ENCODE data around the gene COX8A. TPM values are rescaled to one million over a fixed set of nuclear protein-coding genes. Genes with fewer than 3 reads are reported as not detected.

Gene COX8A
- total and polyA plus RNA-seq, 2 of the 8 experiments (the other 6 are each of a cell fraction or from before 2014, with no cell fraction given), result 365 to 1,720 TPM

DNA sequence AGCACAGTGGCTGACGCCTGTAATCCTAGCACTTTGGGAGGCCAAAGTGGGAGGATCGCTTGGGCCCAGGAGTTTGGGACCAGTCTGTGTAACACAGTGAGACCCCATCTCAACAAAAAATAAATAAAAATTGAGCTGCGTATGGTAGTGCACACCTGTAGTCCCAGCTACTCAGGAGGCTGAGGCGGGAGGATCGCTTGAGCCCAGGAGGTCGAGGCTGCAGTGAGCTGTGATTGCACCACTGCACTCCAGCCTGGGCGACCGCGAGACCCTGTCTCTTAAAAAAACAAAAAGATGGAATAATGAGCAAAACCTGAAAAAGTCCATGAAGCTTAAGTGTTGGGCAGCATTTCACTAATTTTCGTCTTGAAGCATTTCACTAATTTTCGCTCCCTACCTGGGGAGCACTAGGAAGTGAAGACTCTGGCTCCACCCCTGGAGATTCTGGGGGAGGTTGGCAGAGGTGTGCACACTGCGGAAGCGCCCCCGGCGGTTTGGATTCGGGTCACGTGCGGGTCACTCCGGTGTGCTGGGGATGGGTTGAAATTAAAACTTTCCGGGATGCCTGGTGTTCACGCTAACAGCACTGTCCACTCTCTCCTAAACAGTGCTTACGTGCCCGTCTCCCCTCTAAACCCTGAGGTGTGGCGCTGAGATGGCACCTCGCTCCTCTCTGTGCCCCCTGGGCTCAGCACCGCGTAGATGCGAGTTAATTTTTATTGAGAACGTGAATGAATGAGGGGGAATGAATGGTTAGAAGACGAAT lies 36.5 kb upstream of the COX8A start:
- Histone ChIP-seq H4K20me1 (replicated peaks in 1 of 2; ENCODE audit: control insufficient read depth in 1 of 2, insufficient read depth in 2 of 2, low read length in 2 of 2) (peaks cover under 1 to 5% of the 10 kb centered on the region in 2 experiments), H3K4me1 (replicated peaks in 1 of 4; ENCODE audit: control insufficient read depth in 3 of 4, insufficient read depth in 4 of 4, low read length in 3 of 4) (no peaks in the 10 kb centered on the region; a peak in 1 of 7 replicates), H3K4me3 (ENCODE audit: extremely low read depth in 1 of 4, insufficient read depth in 2 of 4, low read depth in 3 of 4, low read length in 4 of 4) (peak overlapping the region; percentile 51 to 99 (median 65)), H2BK15ac (ENCODE audit: low read length) (peak overlapping the region; percentile 72; the same call in 1 of the 2 replicates), H3K23me2 (ENCODE audit: low read depth, low read length) (peaks cover 12% of the 10 kb centered on the region), H3K9ac (replicated peaks in 1 of 4; ENCODE audit: extremely low read depth in 1 of 4, low read depth in 3 of 4, low read length in 3 of 4) (peak overlapping the region in 2 of 4 experiments; percentile 4 to 15; a peak in 4 of 7 replicates), H2BK12ac (ENCODE audit: low read depth, low read length) (peak overlapping the region; percentile 68; the same call in 1 of the 2 replicates), H3K23ac (ENCODE audit: insufficient read length) (no peak overlapping the region), H3K18ac (ENCODE audit: extremely low read depth, low read length) (peak overlapping the region; percentile 66), H3K4me2 (ENCODE audit: insufficient read depth in 1 of 2, low read depth in 2 of 2, low read length in 2 of 2) (peak overlapping the region; percentile 80 to 94), H3K14ac (ENCODE audit: insufficient read length) (no peak overlapping the region), H3K79me2 (ENCODE audit: control insufficient read depth in 1 of 2, insufficient read depth in 2 of 2, low read length in 2 of 2) (peaks cover 4 to 34% of the 10 kb centered on the region in 2 experiments), H3K36me3 (ENCODE audit: control insufficient read depth in 2 of 4, insufficient read depth in 4 of 4, low read length in 3 of 4) (peaks cover 0 to 3% (median 2%) of the 10 kb centered on the region in 4 experiments; a peak in 4 of 8 replicates), H4K5ac (ENCODE audit: insufficient read length, low read depth, low read length) (peak overlapping the region; percentile 81), H2BK120ac (replicated peaks; ENCODE audit: low read depth, low read length) (peak overlapping the region; percentile 90), H2BK20ac (ENCODE audit: low read length) (0 out of 2 replicates have a peak overlapping the region, but pooled peaks have one; percentile 61), H3K27ac (ENCODE audit: low read depth, low read length) (no peak overlapping the region), H2BK5ac (ENCODE audit: low read depth, low read length) (peak overlapping the region; percentile 71; the same call in 1 of the 2 replicates), H3K9me3 (ENCODE audit: insufficient read depth in 2 of 2, low read depth in 1 of 2, low read length in 1 of 2) (no peaks in the 10 kb centered on the region), H3K56ac (replicated peaks; ENCODE audit: insufficient read length, low read depth, low read length) (peak overlapping the region; percentile 89), H3K4ac (replicated peaks; ENCODE audit: insufficient read length, low read depth, low read length) (peak overlapping the region; percentile 97), H3K27me3 (replicated peaks in 1 of 4; ENCODE audit: control insufficient read depth in 3 of 4, extremely low read depth in 1 of 4, insufficient read depth in 3 of 4, low read length in 3 of 4) (no peaks in the 10 kb centered on the region), H4K8ac (ENCODE audit: extremely low read depth, insufficient read depth, low read length) (no peak overlapping the region), H2AFZ (ENCODE audit: low read length) (peak overlapping the region; percentile 83), H4K91ac (replicated peaks; ENCODE audit: insufficient read length, low read length) (peak overlapping the region; percentile 66), H2AK5ac (ENCODE audit: low read depth, low read length) (no peak overlapping the region), H3K79me1 (ENCODE audit: low read depth, low read length) (no peaks in the 10 kb centered on the region; the same call in 1 of the 2 replicates)
- FAIRE-seq, result no peak
- peak in 1 of 2 experiments; percentile 59 for DNase-seq (ENCODE audit: low read depth in 1 of 2, low spot score in 2 of 2)
- WGBS, 2 experiments (ENCODE audit: extremely low coverage in 1 of 2, insufficient coverage in 1 of 2, insufficient read length in 1 of 2, insufficient replicate concordance in 2 of 2, low coverage in 1 of 2, low lambda C conversion rate in 2 of 2, missing lambda C conversion rate in 1 of 2), result 25% methylated on average over 30 of the region's 30 CpGs; no CpG with 5 or more reads in 1 of the 2 experiments
- TF ChIP-seq, protein P1, sequence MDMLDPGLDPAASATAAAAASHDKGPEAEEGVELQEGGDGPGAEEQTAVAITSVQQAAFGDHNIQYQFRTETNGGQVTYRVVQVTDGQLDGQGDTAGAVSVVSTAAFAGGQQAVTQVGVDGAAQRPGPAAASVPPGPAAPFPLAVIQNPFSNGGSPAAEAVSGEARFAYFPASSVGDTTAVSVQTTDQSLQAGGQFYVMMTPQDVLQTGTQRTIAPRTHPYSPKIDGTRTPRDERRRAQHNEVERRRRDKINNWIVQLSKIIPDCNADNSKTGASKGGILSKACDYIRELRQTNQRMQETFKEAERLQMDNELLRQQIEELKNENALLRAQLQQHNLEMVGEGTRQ (IDR thresholded peaks at IDR 0.05; ENCODE audit: low read length), result peak; percentile 69; the same call in 1 of the 2 replicates
- TF ChIP-seq KDM4A (IDR thresholded peaks at IDR 0.05; ENCODE audit: low read depth, low read length, severe bottlenecking), result peak; percentile 10
- 0 out of 2 replicates have a peak, but pooled peaks have one; percentile 0 for TF ChIP-seq TEAD4 (IDR thresholded peaks at IDR 0.05; ENCODE audit: low read depth, low read length)
- TF ChIP-seq SUZ12 (IDR thresholded peaks at IDR 0.05; ENCODE audit: low read length), result no peak
- TF ChIP-seq ASH2L (IDR thresholded peaks at IDR 0.05; ENCODE audit: low read length), result peak; percentile 34
- CTCF ChIA-PET (ENCODE audit: partially characterized antibody), result interaction anchor here (0.8 to 7.1 kb wide), 5 partner anchors 16 to 196 kb away, joined by 3 to 129 read pairs (median 4); partner anchors contain the start of gene RCOR2
- POLR2A ChIA-PET (ENCODE audit: partially characterized antibody), result interaction anchor here (0.6 to 11.5 kb wide), 4 partner anchors 12 to 80 kb away, joined by 3 to 173 read pairs (median 4); partner anchors contain the start of gene RCOR2
